8988T (cell line): ENCODE results near the gene SRSF12.

ENCODE experiments used
- DNase-seq: peaks from one replicate; pipeline ENCODE4 v3.0.0; 2011

SRSF12 gene

DNA sequence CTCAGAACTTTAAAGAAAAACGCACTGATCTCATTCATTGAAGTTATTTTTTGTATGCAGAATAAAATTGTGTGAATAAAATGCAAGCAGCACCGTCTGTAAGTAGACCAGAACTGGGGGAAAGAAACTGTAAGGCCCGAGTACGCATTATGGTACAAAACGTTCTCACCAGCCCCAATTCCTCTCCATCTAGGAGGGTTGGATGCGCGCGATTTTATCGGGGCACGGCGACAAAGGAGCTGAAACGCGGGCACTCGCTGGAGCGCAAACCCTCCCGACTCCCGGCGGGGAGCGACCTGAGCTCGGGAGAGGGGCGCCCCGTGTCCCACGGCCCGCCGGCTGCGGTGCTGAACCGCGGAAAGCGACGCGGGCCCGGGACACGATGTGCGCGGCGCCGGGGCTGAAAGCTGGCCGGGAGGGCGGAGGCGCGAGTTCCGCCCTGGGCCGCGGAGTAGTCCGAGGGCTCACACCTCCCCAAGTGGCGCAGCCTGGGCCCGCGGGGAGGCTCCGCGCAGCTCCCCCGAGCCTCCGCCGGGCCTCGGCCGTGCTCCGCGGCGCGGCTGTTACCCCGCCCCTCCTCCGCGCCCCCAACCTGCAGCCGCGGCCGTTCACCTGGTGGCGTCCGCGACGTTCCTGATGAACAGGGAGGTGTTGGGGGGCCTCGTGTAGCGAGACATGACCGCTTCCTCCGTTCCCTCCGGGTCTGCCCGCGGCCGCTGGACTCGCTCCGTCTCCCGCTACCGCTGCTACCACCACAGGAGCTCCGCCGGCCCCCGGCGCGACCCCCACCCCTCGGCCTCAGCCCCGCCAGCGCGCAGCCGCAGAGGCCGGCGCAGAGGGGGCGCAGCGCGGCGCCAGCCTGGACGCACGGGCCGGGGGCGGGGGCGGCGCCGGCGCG is at the start of gene SRSF12:
Gene SRSF12, minus strand, starts transcription at position 861 of the 898 bp plus-strand sequence. Its CDS starts 184 bp downstream, at position 677.
- peak; percentile 95 for DNase-seq

DNA sequence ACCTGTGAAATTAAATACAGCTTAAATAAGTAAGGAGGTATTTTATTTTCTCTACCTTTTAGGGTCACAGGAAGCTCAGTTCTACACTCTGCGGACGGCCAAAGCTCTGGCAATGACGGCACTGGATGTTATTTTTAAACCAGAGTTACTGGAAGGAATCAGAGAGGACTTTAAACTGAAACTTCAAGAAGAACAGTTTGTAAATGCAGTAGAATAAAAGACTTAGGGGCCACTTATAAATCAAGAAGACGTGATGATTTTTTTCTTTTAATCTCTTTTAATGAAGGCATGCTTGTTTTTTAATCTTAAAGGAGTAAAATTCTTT is 44.1 kb upstream of the SRSF12 start:
- DNase-seq = no peak

GRCh38 chr6:89161326-89162046 is 43.6 kb upstream of the SRSF12 start:
- no peak for DNase-seq

- DNase-seq = no peak
These were observed 42.6 kb upstream of the SRSF12 start for GRCh38 chr6:89160331-89161092.

DNA sequence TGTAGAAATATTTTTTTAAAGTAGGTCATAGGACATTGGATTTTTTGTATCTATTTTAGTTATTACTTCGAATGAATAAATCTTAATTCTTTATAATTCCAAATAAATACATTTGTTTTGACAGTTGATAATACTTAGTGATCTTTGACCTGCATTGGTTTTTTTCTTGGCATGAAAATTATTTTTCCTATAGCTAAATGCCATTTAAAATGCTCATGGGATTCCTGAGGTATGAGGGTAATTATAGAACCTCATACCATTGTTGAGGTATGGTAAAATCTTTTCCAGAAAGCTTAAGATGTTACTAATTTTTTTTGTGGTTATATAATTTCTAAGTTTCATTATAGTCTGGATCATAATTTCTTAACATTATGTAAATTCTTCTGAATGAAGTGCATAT is 36.3 kb upstream of the SRSF12 start:
- no peak for DNase-seq

DNA sequence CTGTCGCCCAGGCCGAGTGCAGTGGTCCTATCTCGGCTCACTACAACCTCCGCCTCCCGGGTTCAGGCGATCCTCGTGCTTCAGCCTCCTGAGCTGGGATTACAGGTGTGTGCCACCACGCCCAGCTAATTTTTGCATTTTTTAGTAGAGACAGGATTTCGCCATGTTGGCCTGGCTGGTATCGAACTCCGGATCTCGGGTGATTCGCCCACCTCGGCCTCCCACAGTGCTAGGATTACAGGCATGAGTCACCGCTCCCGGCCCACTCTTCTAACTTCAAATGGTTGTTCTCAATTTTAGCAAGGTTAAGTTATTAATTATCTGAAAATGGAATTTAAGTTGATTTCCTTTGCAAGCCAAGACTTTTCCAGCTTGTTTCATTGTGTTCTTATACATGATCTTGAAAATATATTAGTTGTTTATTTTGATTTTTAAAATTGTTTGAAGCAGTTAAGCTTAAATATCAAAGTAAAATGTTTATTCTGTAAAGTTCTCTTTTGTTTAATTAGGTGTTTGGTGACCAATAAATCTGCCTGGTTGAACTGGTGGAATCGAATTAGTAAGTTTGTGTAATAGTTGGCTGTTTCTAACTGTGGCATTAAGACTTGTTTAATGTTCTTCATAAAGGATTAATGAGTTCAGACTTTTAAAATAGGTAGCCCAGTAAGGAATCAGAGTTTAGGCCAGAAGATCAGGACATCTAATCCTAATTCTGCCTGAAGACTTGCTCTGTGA is 30.3 kb upstream of the SRSF12 start:
- no peak for DNase-seq

GRCh38 chr6:89146718-89147700 is 29.1 kb upstream of the SRSF12 start:
- no peak for DNase-seq

GRCh38 chr6:89145956-89146717 is 28.3 kb upstream of the SRSF12 start, which contains the start of gene PM20D2:
Gene PM20D2 (plus strand): TSS chr6:89146055. CDS start chr6:89146145, 90 bp downstream.
- peak; percentile 85 for DNase-seq

DNA sequence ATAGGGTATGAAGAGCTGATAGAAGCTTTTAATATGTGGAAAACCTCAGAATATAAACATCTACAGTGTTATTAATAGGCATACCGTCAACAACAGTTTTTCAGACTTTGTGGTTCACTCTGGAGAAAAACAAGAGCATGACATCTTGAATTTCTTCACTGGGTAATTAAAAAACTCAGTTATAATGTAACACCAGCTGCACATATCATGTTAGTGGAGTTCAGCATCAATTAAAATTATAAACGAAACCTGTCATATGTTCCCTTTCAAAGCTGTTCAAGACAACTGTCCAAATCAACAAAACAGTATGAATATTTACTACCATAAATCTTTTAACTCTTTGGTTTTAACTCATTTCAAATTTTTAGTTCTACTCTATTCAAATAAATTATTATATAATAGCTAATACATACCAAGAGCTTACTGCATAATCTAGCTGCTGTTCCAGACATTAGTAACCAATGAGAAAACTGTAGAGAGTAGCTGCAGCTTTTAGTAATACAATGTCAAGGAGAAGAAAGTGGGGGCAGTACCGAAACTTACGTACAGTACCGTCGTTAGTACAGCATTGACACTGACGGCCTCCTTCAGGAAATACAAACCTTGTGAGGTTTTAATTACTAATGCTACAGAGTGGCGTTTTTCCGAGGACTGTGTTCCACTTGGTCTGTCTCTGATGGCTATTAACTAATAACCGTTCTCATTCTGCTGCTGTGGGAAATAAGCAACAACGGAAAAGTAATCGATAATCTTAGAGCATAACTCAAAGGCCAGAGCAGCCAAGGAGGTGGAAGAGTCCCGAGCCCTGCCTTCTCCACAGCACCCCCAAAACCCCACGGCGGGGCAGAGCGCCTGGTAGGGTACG is 27.5 kb upstream of the SRSF12 start:
- no peak for DNase-seq

DNA sequence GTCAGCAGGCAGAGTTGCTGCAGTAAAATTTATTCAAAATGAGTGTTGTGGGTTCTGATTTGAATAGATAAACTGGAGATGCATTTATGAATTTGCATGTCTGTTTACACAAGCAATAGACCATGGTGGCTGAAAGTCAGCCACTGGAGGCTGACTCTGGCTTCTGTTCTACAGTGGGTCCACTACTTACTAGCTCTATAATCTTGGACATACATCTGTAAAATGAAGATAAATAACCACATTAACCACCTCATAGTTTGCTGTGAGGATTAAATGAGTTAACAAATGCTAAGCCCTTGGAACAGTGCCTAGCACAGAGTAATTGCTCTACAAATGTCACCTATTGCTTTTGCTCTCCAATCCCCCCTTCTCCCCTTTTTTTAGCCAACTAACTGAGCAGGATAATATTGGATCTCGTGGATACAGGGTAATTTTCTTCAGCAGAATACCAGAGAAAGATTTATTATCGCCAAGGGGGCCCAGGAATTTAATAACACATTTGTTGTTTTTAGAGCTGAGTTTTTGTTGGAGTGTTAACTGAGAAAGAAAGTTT is 26.6 kb upstream of the SRSF12 start:
- DNase-seq = no peak

GRCh38 chr6:89140347-89141156 is 22.7 kb upstream of the SRSF12 start:
- DNase-seq = no peak

DNA sequence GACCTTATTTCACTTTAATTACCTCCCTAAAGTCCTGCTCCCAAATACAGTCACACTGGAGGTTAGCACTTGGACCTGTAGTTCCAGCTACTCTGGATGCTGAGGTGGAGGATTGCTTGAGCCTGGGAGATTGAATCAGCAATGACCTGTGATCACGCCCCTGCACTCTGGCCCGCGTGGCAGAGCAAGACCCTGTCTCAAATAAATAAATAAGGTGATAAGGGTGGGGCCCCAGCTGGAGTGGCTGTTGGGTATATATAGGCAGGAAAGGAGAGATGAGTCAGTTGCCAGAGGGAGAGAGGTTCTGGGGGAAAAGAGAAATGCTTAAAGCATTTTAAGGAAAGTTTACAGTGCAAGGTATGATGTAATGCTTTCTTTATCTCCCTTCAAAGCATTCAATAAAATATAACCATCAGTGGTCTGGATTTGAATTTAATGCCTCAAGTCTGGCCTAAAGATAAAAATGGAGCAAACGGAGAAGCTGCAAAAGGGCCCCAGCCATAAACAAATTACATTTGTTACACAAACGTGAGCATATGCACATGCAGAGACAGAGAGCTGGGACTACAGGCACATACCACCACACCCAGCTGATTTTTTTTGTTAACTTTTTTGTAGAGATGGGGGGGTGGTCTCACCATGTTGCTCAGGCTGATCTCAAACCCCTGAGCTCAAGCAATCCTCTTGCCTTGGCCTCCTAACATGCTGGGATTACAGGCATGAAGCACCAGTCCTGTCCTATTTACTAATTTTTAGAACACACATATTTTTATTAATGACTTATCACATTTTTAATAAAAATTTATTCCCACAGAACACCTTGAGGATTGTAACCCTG is 21.9 kb upstream of the SRSF12 start:
- no peak for DNase-seq

DNA sequence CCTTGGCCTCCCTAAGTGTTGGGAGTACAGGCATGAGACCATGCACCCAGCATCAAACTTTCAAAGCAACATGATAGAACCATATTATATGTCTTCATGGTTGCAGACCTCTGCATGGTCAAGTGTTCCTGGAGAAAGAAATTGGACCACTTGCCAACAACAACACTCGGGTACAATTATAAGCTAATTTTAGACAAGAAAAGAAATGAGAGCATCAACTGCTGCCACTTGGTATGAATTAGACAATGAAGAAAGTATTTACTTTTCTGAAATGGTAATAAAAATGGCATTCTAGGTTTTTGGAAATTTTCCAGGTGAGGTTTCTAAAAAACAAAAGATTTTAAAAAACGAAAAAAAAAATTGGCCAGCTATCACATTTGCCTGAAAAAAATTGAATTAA is 20.3 kb upstream of the SRSF12 start:
- no peak for DNase-seq

DNA sequence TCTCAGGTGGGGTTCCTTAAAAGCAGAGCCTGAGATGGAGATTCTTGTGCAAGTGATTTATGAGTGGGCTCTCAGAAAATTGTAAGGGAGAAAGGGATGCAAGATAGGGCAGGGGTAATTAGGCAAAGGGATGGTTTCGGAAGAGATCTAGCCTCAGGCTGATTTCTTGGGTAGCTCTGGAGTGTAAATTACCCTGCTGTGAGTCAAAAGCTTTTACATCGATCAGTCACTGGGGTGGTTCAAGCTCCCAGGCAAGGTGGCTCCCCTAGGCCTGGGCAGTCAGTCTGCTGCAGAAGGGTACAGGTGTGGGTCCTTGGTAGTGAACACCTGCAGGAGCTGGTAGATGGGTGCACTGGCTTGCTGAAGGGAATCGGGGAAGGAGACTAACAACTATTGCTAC is 16.9 kb upstream of the SRSF12 start:
- no peak for DNase-seq

DNA sequence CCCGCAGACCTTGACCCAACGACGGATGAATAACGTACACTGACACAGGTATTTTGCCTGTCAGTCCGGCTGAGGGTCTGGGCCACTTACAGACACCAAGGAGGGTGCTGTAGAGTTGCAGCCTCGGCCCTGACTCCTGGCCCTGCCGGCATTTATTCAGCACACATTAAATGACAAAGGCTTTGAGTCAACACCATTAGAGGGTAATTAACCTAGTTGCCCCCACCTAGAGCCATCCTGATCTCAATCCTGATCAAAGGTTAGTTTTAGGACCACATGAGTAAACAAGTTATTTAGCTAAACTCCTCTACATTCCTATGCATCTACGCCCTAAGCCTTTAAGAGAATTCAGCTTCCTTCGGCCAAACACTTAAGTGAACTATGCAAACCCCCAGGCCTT is 16.1 kb upstream of the SRSF12 start:
- DNase-seq = no peak

- DNase-seq = no peak
These were observed 14.2 kb upstream of the SRSF12 start for GRCh38 chr6:89132057-89132456.

DNA sequence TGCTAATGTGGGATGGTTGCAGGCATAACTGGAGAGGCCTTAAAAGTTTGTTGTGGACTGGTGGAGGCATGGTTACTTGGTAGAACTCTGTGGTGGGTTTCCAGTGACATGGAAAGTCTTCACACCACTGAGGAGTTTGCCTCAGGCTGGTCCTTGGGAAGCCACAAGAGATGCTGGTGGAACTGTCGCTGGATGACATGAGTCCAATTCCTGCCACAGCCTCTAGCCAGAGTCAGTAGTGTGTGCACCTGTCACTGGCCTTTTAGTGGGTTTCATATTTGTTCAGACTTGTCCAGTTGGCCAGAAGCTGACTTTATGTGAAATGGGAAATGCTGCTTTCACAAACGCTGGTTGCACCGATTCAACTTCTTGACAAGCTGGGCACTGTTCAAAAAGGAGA is 13.7 kb upstream of the SRSF12 start:
- no peak for DNase-seq
